Mucosa of descending colon (tissue), 3 donors: Measurements from ENCODE around the gene SERTAD2. TPM values are rescaled to one million over a fixed set of nuclear protein-coding genes. Genes with fewer than 3 reads are reported as not detected.

Experiments used
- ATAC-seq: fragments of 200-7000 bp; cut with Tn5 transposase; one replicate; pipeline ENCODE4 v1.9.1; 2020; ENCODE audit warnings: mild to moderate bottlenecking, moderate library complexity
- DNase-seq, 3 donors: peaks; one replicate each; pipeline ENCODE4 v3.0.0-alpha.2; 2020
- H3K36me3 ChIP-seq: fragments of 200-600 bp; one replicate; pipeline ENCODE4 v1.8.0; 2021; ENCODE audit warnings: low read depth, mild to moderate bottlenecking
- H3K4me1 ChIP-seq: fragments of 200-600 bp; one replicate; pipeline ENCODE4 v1.8.0; 2021; ENCODE audit warnings: low read depth, mild to moderate bottlenecking
- H3K4me3 ChIP-seq: fragments of 200-600 bp; one replicate; pipeline ENCODE4 v1.8.0; 2021; ENCODE audit warnings: mild to moderate bottlenecking
- H3K9me3 ChIP-seq: fragments of 200-600 bp; one replicate; pipeline ENCODE4 v1.8.0; 2021; ENCODE audit warnings: mild to moderate bottlenecking
- intact Hi-C, 2 donors: fragments of 100-400 bp; cut with DNase I in 1 of 2; cut with micrococcal nuclease in 1 of 2; formaldehyde crosslinking; loops; one replicate each; pipeline versions ENCODE4 v1.11.0 to v1.11.1; 2022; cut with DNase I, micrococcal nuclease
- total RNA-seq, 3 donors: library from RNA; stranded (reverse); fragmentation: NEBNext Ultra II Directional in 2 of 3; extraction: Animal tissue kit (Norgen Biotek cat#: 25700) in 2 of 3; gene quantifications; one replicate each; pipeline versions ENCODE4 v1.2.1 to v1.2.4, GENCODE V29; 2021 to 2023
- TF ChIP-seq, protein P1 (sequence below): fragments of 200-600 bp; IDR thresholded peaks from one replicate; pipeline ENCODE4 v1.8.0; 2022; ENCODE audit warnings: antibody characterized with exemption, mild to moderate bottlenecking
- donor health status: DM: no; HTN: no; CAD: no; lungs with moderate emphysema.
- donor health status: DM: no; HTN: no; CAD: no.
- donor health status: DM: no; HTN: yes; CAD: no.

The SERTAD2 gene
- total RNA-seq, 3 donors from 2014 or later = 17.3 to 20.6 (median 20.6) TPM

GRCh38 chr2:64698177-64698643 lies 44.5 kb upstream of the SERTAD2 start:
- no peaks in the 10 kb centered on the region for H3K36me3 ChIP-seq
- no peak overlapping the region for H3K4me3 ChIP-seq
- ATAC-seq = no peak
- no peak for DNase-seq
- no peaks in the 10 kb centered on the region for H3K9me3 ChIP-seq
- TF ChIP-seq, protein P1, sequence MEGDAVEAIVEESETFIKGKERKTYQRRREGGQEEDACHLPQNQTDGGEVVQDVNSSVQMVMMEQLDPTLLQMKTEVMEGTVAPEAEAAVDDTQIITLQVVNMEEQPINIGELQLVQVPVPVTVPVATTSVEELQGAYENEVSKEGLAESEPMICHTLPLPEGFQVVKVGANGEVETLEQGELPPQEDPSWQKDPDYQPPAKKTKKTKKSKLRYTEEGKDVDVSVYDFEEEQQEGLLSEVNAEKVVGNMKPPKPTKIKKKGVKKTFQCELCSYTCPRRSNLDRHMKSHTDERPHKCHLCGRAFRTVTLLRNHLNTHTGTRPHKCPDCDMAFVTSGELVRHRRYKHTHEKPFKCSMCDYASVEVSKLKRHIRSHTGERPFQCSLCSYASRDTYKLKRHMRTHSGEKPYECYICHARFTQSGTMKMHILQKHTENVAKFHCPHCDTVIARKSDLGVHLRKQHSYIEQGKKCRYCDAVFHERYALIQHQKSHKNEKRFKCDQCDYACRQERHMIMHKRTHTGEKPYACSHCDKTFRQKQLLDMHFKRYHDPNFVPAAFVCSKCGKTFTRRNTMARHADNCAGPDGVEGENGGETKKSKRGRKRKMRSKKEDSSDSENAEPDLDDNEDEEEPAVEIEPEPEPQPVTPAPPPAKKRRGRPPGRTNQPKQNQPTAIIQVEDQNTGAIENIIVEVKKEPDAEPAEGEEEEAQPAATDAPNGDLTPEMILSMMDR = no peak
- no peaks in the 10 kb centered on the region for H3K4me1 ChIP-seq
- intact Hi-C loops = no loop called here

- no peak for DNase-seq
- Histone ChIP-seq H3K4me1 (no peaks in the 10 kb centered on the region), H3K9me3 (no peaks in the 10 kb centered on the region), H3K36me3 (no peaks in the 10 kb centered on the region), H3K4me3 (no peak overlapping the region)
- intact Hi-C loops = no loop called here
- TF ChIP-seq, protein P1 = no peak
- no peak for ATAC-seq
Measured at GRCh38 chr2:64697297-64698176, 43.8 kb upstream of the SERTAD2 start.

DNA sequence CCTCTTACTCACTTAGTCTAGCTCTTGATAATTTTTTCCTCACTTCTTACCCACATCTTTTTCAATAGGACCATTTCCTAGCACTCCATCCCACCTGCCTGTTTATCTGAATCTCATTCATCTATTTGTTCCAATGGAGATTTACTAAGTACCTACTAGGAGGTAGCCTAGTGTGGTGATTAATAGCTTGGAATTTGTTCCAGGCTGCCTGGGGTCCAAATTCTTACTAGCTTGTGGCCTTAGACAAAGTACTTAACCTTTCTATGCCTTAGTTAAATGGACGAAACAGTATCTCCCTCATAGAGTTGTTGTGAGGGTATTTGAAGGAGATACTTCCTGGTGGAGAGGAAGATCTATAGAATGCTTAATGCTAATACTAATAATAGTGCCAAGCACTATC lies 42.9 kb upstream of the SERTAD2 start:
- TF ChIP-seq, protein P1 = no peak
- intact Hi-C loops = no loop called here
- no peak overlapping the region for H3K4me3 ChIP-seq
- DNase-seq (no peak), ATAC-seq (no peak)
- no peaks in the 10 kb centered on the region for H3K9me3 ChIP-seq
- H3K4me1 ChIP-seq = no peaks in the 10 kb centered on the region
- no peaks in the 10 kb centered on the region for H3K36me3 ChIP-seq

GRCh38 chr2:64695721-64696261 lies 42.1 kb upstream of the SERTAD2 start:
- H3K36me3 ChIP-seq = no peaks in the 10 kb centered on the region
- TF ChIP-seq, protein P1 = no peak
- intact Hi-C loops = no loop called here
- H3K9me3 ChIP-seq = no peaks in the 10 kb centered on the region
- ATAC-seq (no peak), DNase-seq (no peak)
- H3K4me3 ChIP-seq = no peak overlapping the region
- no peaks in the 10 kb centered on the region for H3K4me1 ChIP-seq

DNA sequence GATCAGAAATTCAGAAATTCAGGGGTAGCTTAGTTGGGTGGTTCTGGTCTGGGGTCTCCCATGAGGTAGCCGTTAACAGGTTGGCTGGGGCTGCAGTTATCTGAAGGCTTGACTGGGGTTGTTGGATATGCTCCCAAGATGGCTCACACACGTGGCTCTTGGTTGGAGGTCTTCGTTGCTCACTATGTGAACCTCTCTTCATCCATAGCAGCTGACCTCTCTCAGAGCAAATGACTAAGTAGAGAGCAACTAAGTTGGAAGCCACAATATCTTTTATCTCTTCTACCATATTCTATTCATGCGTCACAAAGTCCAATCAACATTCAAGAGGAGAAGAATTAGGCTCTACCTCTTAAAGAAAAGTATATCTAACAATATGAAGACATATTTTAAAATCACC lies 38.7 kb upstream of the SERTAD2 start:
- DNase-seq = no peak
- TF ChIP-seq, protein P1 = no peak

More for the DNA sequence above, 38.7 kb upstream of the SERTAD2 start:
- H3K36me3 ChIP-seq = no peaks in the 10 kb centered on the region
- H3K4me3 ChIP-seq = no peak overlapping the region
- intact Hi-C loops = no loop called here
- ATAC-seq = no peak
- H3K9me3 ChIP-seq = no peaks in the 10 kb centered on the region
- H3K4me1 ChIP-seq = no peaks in the 10 kb centered on the region
